Measurements from ENCODE around the gene HSPB1. TPM values are rescaled to one million over a fixed set of nuclear protein-coding genes. Genes with fewer than 3 reads are reported as not detected.
"Not testable (repeated sequence)": the region's sequence is repeated elsewhere in the genome, so short reads cannot be mapped to it uniquely, and the experiment has no call there.

HSPB1 gene
- total and polyA plus RNA-seq, 2 donors (not counting 1 experiment from before 2014, with no cell fraction given) = 34.0 to 343 TPM

DNA sequence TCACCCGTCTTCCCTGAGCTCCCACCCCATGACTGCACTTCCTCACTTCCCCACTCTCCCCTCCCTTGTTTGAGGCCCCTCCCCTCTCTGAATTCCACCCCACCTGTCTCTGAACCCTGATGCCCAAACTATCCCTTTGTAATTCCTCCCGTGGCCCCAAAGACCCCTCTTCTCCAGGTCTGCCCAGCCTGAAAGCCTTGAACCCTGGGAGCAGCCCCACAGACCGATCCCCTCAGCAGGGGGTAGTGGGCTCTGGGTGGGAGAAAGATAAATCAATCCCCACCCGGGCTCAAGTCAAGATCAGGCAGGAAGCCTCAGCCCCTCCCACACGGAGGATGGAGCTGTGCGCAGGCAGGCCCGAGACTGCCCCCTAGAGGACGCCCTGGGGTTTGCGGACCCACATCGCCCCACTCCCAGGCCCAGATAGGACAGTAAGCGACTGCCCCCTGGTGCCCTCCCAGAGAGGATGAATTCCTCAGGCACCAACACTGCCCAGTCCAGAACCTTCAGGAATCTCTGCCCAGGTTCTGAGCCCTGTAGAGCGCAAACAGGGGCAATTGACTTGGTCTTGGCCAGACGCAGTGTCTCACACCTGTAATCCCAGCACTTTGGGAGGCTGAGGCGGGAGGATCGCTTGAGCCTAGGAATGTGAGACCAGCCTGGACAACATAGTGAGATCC lies 11.7 kb downstream of the HSPB1 start:
- Mint-ChIP-seq H3K9me3 (ENCODE audit: insufficient read depth) (no peaks in the 10 kb centered on the region), H3K4me1 (peaks cover 20% of the 10 kb centered on the region), H3K27me3 (no peaks in the 10 kb centered on the region), H3K27ac (peak overlapping the region; percentile 15), H3K4me3 (no peak overlapping the region)
- ATAC-seq (ENCODE audit: low read depth) (peak; percentile 54), DNase-seq (peak; percentile 92)
- H3K9ac ChIP-seq (ENCODE audit: low read length) = no peak overlapping the region
- no peak overlapping the region for H3K27ac ChIP-seq (ENCODE audit: low read length in 2 of 2)
- no peak overlapping the region for H3K4me3 ChIP-seq (ENCODE audit: control extremely low read depth in 1 of 5, extremely low read depth in 1 of 5, insufficient read depth in 1 of 5, low read depth in 2 of 5, low read length in 4 of 5)
- peaks cover 3% of the 10 kb centered on the region for H4K20me1 ChIP-seq (ENCODE audit: control insufficient read depth, insufficient read depth, low read length, poor library complexity, severe bottlenecking)
- ChIA-PET POLR2A (interaction anchor here (0.6 to 0.8 kb wide), 2 partner anchors 26 to 64 kb away, joined by 3 read pairs; no protein-coding TSS in a partner anchor), CTCF (interaction anchor here (0.6 to 5.9 kb wide), 20 partner anchors 9 to 400 kb away, joined by 3 to 119 read pairs (median 4); partner anchors contain the start of gene HSPB1)
- no peak overlapping the region for H2AFZ ChIP-seq (ENCODE audit: insufficient read depth, low read depth, low read length, poor library complexity, severe bottlenecking)
- no peaks in the 10 kb centered on the region for H3K36me3 ChIP-seq (replicated peaks in 1 of 2; ENCODE audit: control extremely low read depth in 1 of 2, control insufficient read depth in 1 of 2, extremely low read depth in 1 of 2, insufficient read depth in 2 of 2, low read length in 1 of 2)
- H3K79me2 ChIP-seq (ENCODE audit: control insufficient read depth, insufficient read depth, low read length) = peaks cover 4% of the 10 kb centered on the region
- no peaks in the 10 kb centered on the region for H3K9me3 ChIP-seq (ENCODE audit: control extremely low read depth in 1 of 3, control insufficient read depth in 2 of 3, insufficient read depth in 1 of 3, low read length in 2 of 3)
- 4% methylated on average over 7 of the region's 15 CpGs for WGBS (ENCODE audit: insufficient coverage)
- intact Hi-C loops (cut with micrococcal nuclease) = loop anchor here (1.0 to 10.0 kb wide), 4 partner anchors 12 to 1239 kb away; partner anchors contain the start of genes HSPB1 and RCC1L
- no peaks in the 10 kb centered on the region for H3K27me3 ChIP-seq (replicated peaks in 1 of 4; ENCODE audit: control extremely low read depth in 1 of 4, control insufficient read depth in 3 of 4, insufficient read depth in 4 of 4, low read length in 3 of 4)
- peak overlapping the region; percentile 19 for H3K4me2 ChIP-seq (replicated peaks; ENCODE audit: low read depth, low read length, poor library complexity, severe bottlenecking)
- TF ChIP-seq, protein P1, sequence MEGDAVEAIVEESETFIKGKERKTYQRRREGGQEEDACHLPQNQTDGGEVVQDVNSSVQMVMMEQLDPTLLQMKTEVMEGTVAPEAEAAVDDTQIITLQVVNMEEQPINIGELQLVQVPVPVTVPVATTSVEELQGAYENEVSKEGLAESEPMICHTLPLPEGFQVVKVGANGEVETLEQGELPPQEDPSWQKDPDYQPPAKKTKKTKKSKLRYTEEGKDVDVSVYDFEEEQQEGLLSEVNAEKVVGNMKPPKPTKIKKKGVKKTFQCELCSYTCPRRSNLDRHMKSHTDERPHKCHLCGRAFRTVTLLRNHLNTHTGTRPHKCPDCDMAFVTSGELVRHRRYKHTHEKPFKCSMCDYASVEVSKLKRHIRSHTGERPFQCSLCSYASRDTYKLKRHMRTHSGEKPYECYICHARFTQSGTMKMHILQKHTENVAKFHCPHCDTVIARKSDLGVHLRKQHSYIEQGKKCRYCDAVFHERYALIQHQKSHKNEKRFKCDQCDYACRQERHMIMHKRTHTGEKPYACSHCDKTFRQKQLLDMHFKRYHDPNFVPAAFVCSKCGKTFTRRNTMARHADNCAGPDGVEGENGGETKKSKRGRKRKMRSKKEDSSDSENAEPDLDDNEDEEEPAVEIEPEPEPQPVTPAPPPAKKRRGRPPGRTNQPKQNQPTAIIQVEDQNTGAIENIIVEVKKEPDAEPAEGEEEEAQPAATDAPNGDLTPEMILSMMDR (IDR thresholded peaks at IDR 0.05) = peak; percentile 97
- TF ChIP-seq EZH2 (IDR thresholded peaks at IDR 0.05; ENCODE audit: borderline replicate concordance, insufficient read depth, low read depth, low read length, poor library complexity, severe bottlenecking) = no peak
- H3K4me1 ChIP-seq (ENCODE audit: control insufficient read depth in 2 of 2, insufficient read depth in 2 of 2, low read length in 2 of 2) = peaks cover 5 to 20% of the 10 kb centered on the region in 2 donors

DNA sequence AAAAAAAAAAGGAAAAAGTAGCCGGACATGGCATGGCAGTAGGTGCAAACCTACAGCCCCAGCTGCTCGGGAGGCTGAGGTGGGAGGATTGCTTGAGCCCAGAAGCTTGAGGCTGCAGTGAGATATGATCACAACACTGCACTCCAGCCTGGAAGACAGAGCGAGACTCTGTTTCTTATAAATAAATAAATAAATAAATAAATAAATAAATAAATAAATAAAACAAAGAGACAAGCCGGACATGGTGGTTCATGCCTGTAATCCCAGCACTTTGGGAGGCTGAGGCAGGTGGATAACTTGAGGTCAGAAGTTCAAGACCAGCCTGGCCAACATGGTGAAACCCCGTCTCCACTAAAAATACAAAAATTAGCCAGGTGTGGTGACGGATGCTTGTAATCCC lies 12.3 kb downstream of the HSPB1 start:
- 89% methylated on average over 2 of the region's 6 CpGs for WGBS (ENCODE audit: insufficient coverage)
- POLR2A ChIA-PET = interaction anchor here (0.6 to 0.8 kb wide), 2 partner anchors 26 to 63 kb away, joined by 3 read pairs; no protein-coding TSS in a partner anchor
- not testable (repeated sequence) for H3K27ac ChIP-seq (ENCODE audit: low read length in 2 of 2)

More for the DNA sequence above, 12.3 kb downstream of the HSPB1 start:
- CTCF ChIA-PET = interaction anchor here (0.6 to 5.9 kb wide), 17 partner anchors 10 to 400 kb away, joined by 3 to 119 read pairs (median 5); partner anchors contain the start of genes HSPB1 and YWHAG
- H3K4me1 Mint-ChIP-seq = peaks cover 21% of the 10 kb centered on the region
- not testable (repeated sequence) for H3K9ac ChIP-seq (ENCODE audit: low read length); ATAC-seq (ENCODE audit: low read depth); H3K4me3 ChIP-seq (ENCODE audit: control extremely low read depth in 1 of 5, extremely low read depth in 1 of 5, insufficient read depth in 1 of 5, low read depth in 2 of 5, low read length in 4 of 5); H3K9me3 ChIP-seq (ENCODE audit: control extremely low read depth in 1 of 3, control insufficient read depth in 2 of 3, insufficient read depth in 1 of 3, low read length in 2 of 3); H3K27me3 ChIP-seq (replicated peaks in 1 of 4; ENCODE audit: control extremely low read depth in 1 of 4, control insufficient read depth in 3 of 4, insufficient read depth in 4 of 4, low read length in 3 of 4); H2AFZ ChIP-seq (ENCODE audit: insufficient read depth, low read depth, low read length, poor library complexity, severe bottlenecking); H4K20me1 ChIP-seq (ENCODE audit: control insufficient read depth, insufficient read depth, low read length, poor library complexity, severe bottlenecking); H3K27me3 Mint-ChIP-seq; H3K9me3 Mint-ChIP-seq (ENCODE audit: insufficient read depth); DNase-seq; H3K27ac Mint-ChIP-seq; H3K4me3 Mint-ChIP-seq; H3K4me2 ChIP-seq (replicated peaks; ENCODE audit: low read depth, low read length, poor library complexity, severe bottlenecking); H3K36me3 ChIP-seq (replicated peaks in 1 of 2; ENCODE audit: control extremely low read depth in 1 of 2, control insufficient read depth in 1 of 2, extremely low read depth in 1 of 2, insufficient read depth in 2 of 2, low read length in 1 of 2)
- intact Hi-C loops (cut with micrococcal nuclease) = loop anchor here (1.0 to 10.0 kb wide), 4 partner anchors 12 to 1240 kb away; partner anchors contain the start of genes HSPB1 and RCC1L
- peaks cover 6 to 25% of the 10 kb centered on the region in 2 donors for H3K4me1 ChIP-seq (ENCODE audit: control insufficient read depth in 2 of 2, insufficient read depth in 2 of 2, low read length in 2 of 2)
- peaks cover 10% of the 10 kb centered on the region for H3K79me2 ChIP-seq (ENCODE audit: control insufficient read depth, insufficient read depth, low read length)
